Stimulated activated CD4-positive, alpha-beta T cell treated with anti-CD3 and anti-CD28 coated beads, Interleukin-1b, Interleukin-23, amount 100 ng/mL, for 4 hours (primary cell): Measurements from ENCODE around the gene DYDC1.
"Not testable (repeated sequence)": the region's sequence is repeated elsewhere in the genome, so short reads cannot be mapped to it uniquely, and the experiment has no call there.

ENCODE experiments used
- DNase-seq, 2 donors: peaks; one replicate each; pipeline ENCODE4 v3.0.0-alpha.2; 2020; ENCODE audit warnings: low read depth in 2 of 2

The DYDC1 gene

GRCh38 chr10:80356563-80356988 lies at the start of gene DYDC1, which contains the start of gene DYDC2:
TSS of gene DYDC1 (minus strand) at chr10:80356755. CDS start at chr10:80352601, 4,154 bp downstream.
TSS of gene DYDC2 (plus strand) at chr10:80356781. CDS start at chr10:80362444, 5,663 bp downstream.
- peak; percentile 11 to 12 for DNase-seq

GRCh38 chr10:80406204-80406603 lies 49.6 kb upstream of the DYDC1 start:
- DNase-seq: no peak

GRCh38 chr10:80405626-80406025 lies 49.1 kb upstream of the DYDC1 start:
- no peak for DNase-seq

DNA sequence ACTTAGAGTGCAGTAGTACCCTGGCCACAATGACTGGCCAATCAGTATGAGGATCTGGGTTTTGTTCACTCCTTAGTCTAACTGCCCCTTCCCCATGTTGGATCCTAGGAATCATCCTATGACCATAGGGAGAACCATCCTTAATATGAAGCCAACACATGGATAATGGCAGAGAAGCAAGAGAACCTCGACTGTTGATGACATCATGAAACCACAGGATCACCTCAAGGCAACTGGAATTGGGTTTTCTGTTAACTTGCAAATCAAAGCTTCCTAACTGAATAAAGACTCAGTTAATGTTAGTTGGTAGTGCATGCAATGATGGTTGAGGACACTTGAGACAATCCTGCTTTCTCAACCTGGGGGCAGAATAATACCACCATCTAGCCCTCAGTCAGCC lies 48.5 kb upstream of the DYDC1 start:
- DNase-seq: no peak

DNA sequence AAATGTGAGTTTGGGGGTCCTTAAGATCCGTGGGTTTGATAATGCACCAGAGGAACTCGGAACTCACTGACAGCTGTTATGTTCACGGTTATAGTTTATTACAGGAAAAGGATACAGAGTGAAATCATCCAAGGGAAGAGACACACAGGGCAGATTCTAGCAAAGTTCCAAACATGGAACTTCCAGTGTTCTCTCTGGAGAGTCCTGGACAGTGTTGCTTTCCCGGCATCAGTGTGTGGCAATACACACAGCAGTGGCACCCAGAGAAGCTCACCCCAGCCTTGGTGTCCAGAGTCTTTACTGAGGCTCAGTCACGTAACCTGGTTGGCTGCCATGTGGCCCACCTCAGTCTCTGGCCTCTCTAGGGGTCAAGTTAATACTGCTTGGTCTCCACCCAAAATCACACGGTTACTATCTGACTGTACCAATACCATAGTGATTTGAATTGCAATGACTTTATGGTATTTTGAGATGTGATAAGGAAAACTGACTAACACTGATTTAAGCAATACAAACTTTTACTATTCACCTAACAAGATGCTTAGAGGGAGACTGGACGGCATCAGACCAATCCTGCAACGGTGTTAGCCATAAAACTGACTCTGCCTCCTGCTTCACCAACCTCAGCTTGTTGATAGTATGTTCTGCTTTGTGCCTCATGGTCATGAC lies 43.7 kb upstream of the DYDC1 start:
- DNase-seq: no peak

DNA sequence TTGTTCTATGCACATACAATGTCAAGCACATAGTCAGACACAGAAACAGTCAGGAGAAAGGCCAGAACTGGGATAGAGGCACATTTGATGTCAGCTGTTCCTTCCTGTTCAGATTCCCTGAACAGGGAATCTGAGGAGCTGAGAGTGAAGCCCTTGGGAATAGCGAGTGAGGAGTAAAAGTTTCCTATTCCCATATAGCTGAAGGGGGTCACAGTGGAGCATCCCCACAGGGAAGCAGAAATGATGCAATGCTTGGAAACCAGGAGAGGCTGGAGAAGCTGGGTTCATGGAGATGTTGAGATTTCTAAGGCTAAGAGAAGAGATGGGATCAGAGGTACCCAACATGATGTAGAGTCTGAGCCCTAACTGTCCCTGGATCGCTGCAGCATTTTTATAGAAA lies 40.5 kb upstream of the DYDC1 start:
- no peak for DNase-seq

DNA sequence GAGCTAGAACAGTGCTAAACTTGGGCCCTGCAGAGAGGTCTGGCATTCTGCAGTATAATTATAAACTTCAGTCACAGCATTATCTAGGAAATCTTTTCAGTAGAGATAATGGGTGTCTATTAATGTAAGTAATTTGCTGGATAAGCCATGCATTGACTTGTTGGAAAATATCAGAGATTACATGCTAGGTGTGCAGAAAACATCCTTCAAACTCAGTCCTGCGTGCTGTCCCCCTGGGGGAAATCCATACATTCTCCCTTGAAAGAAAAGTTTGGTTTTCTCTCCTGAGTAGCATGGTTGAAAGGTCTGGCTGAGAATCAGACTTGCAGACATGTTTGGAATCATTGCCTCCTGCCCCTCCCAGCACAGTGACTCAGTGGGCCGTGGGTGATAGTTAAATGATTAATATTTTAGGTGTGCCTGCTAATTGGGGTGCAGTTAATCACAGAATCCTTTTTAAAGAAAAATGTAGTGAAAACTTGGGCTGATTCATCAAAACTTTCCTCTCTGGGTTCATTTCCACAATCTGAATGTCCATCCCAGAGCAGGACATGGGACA lies 37.9 kb upstream of the DYDC1 start:
- no peak for DNase-seq

DNA sequence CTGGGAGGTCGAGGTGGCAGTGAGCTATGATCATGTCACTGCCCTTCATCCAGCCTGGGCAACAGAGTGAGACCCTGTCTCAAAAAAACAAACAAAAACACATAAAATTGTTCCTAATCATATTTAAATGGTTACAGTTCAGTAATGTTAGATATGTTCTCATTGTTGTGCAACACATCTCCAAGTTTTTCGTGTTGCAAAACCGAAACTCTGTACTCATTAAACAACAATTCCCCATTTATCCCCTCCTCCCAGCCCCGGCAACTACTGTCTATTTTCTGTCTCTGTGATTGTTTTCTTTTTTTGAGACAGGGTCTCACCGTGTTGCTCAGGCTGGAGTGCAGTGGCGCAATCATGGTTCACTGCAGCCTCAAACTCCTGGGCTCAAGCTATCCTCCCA lies 35.7 kb upstream of the DYDC1 start:
- no peak for DNase-seq

GRCh38 chr10:80390740-80391139 lies 34.2 kb upstream of the DYDC1 start:
- DNase-seq: no peak

- DNase-seq: peak; percentile 5 to 32
Measured at GRCh38 chr10:80382989-80383388, 26.4 kb upstream of the DYDC1 start.

DNA sequence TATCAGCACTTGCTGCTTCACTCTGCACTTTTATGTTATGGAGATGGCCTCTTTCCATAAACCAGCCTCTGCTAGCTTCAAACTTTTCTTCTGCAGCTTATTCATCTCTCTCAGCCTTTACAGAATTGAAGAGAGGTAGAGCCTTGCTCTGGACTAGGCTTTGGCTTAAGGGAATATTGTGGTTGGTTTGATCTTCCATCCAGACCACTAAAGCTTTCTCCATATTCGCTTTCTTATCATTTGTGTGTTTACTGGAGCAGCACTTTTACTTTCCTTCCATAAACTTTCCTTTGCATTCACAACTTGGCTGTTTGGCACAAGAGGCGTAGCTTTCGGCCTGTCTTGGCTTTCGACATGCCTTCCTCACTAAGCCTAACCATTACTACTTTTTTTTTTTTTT lies 23.6 kb upstream of the DYDC1 start:
- DNase-seq: no peak

DNA sequence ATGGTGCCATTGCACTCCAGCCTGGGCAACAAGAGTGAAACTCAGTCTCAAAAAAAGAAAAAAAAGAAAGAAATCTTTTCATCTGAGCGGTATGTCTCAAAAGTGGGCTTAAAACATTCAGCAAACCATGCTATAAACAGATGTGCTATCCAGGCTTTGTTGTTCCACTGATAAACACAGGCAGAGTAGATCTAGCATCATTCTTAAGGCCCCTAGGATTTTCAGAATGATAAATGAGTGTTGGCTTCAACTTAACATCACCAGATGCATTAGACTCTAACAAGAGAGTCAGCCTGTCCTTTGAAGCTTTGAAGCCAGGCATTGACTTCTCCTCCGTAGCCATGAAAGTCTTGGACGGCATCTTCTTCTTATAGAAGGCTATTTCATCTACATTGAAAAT lies 23.1 kb upstream of the DYDC1 start:
- DNase-seq: no peak

GRCh38 chr10:80373502-80373901 lies 16.9 kb upstream of the DYDC1 start:
- no peak for DNase-seq

DNA sequence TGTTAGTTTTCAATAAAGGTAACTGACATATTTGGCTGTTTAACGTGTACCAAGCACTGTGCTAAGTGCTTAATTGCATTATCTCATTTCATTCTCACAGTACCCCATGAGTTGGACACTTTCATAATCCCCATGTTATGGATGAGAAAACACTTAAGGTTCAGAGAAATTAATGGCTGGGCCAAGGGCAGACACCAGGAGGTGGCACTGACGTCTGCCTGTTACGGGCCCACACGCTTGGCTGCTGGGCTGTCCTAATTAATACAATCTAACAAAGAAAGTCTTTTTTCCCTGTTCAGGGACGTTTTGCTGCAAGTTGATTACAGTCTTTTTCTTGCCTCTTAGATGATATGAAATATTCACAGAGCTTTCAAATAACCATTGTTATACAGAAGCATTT lies 16.1 kb upstream of the DYDC1 start:
- DNase-seq: no peak

DNA sequence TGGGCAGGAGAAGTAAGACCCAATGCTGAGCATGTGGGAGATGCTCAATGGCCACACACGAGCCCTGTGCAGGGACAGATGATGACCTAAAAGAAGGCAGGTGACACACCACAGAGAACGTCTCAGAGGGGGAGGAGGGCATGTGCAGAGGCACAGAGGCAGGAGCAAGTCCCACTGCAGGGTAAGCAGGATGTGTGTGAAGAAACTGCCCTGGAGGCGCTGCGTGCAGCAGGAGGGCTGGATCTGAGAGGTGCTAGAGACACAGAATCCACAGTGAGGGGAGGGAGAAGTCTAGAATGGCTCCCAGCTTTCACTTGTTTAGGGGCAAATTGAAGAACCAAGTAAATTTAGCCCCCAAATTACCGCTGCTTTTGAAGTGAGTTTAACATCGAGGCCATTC lies 14.9 kb upstream of the DYDC1 start:
- DNase-seq: no peak

DNA sequence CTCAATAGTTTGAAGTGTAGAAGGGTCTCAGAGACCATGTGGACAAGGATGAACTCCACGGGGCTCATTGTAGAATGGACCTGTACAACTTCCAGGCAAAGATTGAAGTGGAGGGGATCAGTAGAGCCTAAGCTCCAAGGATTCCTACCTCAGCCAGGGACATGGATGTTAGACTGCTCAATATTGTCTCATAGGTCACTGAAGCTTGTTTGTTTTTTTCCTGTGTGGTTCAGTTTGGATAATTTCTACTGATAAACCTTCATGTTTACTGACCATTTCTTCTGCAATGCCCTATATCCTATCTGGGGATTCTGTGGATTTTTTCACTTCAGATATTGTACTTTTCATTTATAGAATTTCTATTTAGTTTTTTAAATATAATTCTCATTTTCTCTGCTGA lies 9.0 kb upstream of the DYDC1 start:
- DNase-seq: no peak

GRCh38 chr10:80359644-80360043 lies 3.1 kb upstream of the DYDC1 start:
- no peak for DNase-seq

DNA sequence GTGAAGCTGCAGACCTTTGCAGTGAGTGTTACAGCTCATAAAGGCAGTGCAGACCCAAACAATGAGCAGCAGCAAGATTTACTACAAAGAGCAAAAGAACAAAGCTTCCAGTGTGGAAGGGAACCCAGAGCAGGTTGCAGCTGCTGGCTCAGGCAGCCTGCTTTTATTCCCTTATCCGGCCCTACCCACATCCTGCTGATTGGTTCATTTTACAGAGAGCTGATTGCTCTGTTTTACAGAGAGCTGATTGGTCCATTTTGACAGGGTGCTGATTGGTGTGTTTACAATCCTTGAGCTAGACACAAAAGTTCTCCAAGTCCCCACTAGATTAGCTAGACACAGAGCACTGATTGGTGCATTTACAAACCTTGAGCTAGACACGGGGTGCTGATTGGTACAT lies 2.4 kb upstream of the DYDC1 start:
- not testable (repeated sequence) for DNase-seq

DNA sequence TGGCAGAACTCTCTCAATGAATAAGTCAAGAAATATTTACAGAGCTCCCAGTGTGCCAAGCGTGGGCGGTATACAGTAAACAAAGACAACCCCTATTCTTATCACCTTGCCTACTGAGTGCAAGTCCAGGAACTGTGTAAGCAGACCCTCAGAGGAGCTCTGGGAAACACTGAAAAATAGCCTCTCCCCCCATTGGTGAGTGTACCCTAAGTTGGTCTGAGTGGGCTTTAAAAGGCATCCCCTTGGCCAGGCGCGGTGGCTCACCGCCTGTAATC lies 1.2 kb upstream of the DYDC1 start:
- DNase-seq: no peak

DNA sequence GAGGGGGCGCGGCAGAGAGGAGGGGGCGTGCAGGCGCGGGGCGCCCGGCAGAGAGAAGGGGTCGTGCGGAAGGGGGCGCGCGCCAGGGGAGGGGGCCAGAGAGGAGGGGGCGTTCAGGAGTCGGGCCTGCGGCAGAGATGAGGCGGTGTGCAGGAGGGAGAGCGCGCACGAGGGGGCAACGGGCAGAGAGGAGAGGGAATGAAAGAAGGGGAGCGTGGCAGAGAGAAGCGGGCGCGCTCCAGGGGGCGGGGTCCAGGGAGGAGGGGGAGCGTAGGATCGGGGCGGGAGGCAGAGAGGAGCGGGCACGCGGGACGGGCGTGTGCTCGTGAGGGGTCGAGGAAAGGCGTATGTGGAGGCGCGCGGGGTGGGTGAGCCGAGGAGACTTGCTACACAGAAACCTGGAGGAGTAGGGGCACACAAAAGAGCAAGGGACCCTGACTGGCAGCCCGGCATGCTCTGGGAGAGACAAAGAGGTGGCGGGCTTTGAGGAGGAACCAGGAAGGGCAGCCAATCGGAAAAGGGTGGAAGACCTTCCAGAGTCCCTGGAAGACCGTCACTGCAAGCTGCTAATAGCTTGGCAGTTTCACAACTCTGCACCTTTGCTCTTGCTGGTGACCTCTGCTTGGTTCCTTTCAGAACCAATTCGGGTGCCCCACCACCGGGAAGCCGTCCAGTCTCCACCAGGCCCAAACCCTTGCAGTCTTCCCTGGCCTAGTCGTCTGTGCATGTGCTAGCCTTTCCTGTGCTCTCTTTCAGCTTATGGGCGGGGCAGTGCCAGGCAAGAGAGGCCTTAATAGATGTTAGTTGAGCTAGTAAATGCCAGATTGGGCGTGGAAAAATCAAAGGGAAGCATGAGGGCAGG lies 665 bp upstream of the DYDC1 start:
- DNase-seq: no peak

DNA sequence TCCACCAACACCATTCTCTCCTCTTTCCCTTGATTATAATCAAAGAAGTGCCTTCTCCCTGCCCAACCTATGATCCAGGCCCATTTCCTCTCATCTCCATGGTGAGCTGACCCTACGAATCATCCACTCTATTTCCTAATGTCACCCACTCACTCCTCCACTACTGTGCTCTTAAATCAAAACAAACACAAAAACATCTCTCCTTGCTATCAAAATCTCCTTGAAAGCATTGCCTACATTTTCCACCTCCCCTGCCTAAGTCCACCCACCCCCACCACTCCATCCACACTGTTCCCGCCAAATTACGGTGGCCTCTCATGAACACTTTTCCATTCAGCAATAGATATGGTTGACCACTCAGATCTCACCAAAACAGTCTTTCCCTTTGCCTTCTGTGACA lies 5.3 kb downstream of the DYDC1 start:
- DNase-seq: no peak

DNA sequence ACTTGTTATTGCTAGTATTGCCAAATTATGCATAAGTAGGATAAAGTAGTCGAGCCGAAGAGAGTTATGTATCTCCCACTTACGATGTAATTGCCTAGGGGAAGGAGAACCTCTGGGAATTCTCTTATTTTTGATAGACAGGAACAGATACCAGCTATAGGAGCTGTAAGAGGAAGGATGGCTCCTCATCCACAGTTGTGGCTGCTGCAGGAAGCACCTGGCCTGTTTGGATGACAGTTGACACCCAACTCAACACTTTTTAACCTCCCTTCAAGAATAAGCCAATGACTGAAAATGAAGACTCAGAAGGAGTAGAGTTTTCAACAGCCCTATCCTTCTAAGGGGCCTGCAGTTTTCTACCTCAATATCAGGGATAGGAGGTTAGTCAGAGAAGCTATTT lies 6.3 kb downstream of the DYDC1 start:
- DNase-seq: no peak

DNA sequence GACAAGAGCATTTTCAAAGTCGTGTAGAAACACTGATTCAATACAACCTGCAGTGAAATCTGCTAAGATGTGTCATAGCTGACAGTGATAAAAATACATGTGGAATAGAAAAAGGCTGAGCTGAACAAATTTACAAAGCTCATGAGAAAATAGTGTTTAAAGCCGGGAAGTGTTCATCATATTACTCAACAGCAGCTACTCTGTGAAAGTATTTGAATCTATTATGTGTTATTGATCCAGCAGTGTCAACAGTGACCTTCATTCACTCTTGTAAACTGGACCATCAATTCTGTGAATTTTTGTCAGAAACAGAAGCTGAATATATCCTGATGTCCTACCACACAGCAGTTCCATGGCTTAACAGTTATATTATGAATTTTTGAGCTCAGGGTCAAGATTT lies 11.6 kb downstream of the DYDC1 start:
- DNase-seq: no peak
